ENCODE measurements around the gene MIEF1.
"Not testable (repeated sequence)": the region's sequence is repeated elsewhere in the genome, so short reads cannot be mapped to it uniquely, and the experiment has no call there.

The MIEF1 gene

DNA sequence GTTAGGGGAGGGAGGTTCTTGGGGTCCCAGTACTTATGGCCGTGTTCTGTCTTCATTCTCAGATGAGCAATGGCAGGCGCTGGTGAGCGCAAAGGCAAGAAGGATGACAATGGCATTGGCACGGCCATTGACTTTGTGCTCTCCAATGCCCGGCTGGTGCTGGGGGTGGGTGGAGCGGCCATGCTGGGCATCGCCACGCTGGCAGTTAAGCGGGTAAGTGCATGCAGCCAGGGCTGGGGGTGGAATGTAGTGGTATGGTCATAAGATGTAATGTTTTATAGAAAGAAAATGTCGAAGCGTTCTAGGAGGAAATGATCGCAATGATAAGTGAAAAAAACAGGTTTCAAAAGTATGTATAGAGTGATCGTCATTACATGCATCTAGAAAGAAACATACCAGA is 9.1 kb downstream of the MIEF1 start:
- no peak for DNase-seq (ENCODE audit: low read depth, low spot score)
- H3K27ac ChIP-seq, result no peak overlapping the region

GRCh38 chr22:39512026-39512425 is 9.9 kb downstream of the MIEF1 start:
- H3K27ac ChIP-seq, result no peak overlapping the region

GRCh38 chr22:39513791-39514190 is 11.7 kb downstream of the MIEF1 start:
- no peak overlapping the region for H3K27ac ChIP-seq
- no peak for DNase-seq (ENCODE audit: low read depth, low spot score)

More at GRCh38 chr22:39512026-39512425, 9.9 kb downstream of the MIEF1 start:
- DNase-seq (ENCODE audit: low read depth, low spot score), result no peak

GRCh38 chr22:39514373-39514973 is 12.4 kb downstream of the MIEF1 start:
- H3K27ac ChIP-seq, result no peak overlapping the region
- DNase-seq (ENCODE audit: low read depth, low spot score), result no peak

DNA sequence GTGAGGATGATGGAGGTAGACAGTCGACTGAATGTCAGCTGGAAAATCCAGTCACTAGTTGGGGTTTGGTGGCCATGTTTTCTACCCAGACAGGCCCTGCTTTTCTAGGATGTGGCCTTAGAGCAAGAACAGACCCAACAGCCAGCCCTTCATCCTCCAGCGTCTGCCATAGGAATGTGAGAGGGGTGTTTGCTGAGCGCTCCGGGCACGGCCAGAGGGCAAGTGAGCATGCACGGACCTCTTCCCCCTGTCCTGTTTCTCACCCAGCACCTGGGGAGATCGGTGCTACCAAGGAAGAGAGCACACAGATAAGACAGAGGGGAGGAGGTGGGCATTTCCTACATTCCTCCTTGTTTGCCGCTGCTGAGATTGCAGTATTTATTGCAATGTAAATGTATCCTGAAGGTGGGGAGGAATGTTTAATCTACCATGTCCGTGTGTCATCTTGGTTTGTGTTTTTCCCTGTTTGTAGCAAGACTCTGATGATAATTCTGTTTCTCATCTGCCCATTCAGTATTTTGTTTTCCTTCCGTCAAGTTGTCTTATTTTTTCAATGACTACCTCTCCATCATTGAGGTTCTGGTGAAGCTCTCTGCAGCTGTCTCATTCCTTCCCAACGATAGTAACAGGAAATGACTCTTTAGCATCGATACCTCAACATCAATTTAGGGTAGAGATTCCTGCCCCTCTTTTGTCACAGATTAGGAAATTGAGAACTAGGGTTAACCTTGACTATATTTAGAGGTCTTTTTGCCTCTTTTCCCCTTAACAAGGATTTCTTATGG is 13.4 kb downstream of the MIEF1 start:
- no peak overlapping the region for H3K27ac ChIP-seq
- no peak for DNase-seq (ENCODE audit: low read depth, low spot score)

DNA sequence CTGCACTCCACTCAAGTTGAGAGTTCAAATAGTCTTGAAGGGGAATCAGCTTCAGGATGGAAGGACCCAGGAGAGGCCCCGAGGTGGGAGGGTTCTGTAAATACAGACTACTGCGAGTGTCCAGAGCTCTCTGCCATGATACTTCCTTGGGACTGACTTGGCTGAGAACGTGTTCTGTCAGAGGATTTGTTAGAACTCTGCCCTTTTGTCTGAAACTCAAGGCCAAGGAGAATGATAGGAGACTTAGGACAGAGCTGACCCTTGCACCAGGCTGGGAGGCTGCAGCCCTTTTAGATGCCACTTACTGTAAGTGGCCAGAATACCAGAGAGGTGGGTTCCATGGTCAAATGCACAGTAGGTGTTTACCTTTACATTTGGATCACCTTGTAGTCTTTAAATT is 15.4 kb downstream of the MIEF1 start:
- no peak for DNase-seq (ENCODE audit: low read depth, low spot score)
- H3K27ac ChIP-seq, result no peak overlapping the region

- peak overlapping the region; percentile 97 for H3K27ac ChIP-seq
- no peak for DNase-seq (ENCODE audit: low read depth, low spot score)
These were observed 16.2 kb downstream of the MIEF1 start for GRCh38 chr22:39518144-39518786.

GRCh38 chr22:39518996-39519680 is 17.0 kb downstream of the MIEF1 start:
- peak overlapping the region; percentile 97 for H3K27ac ChIP-seq
- no peak for DNase-seq (ENCODE audit: low read depth, low spot score)

DNA sequence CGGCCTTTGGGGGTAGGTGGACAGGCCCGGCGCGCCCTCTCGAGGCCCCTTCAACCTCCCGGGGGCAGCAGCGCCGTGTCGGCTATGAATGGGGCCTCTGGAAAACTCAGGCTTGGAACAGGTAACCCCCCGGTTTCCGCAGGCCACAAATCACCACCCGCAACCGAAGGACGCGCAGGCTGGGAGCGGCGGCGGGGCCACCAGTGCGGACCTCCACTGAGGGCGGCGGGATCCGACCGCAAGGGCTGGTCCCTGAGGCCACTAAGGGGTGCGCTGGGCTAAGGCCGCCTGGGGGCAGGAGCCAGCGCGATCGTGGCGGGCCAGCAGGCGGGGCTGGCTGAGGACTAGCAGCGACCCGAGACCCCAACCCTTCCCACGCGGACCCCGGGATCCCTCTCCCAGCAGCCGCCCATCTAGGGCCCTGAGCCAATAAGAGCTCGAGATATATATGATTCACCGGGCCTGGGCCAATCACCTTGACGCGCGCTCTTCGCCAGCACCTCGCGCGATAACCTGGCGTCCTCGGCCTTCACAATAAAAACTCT is 17.7 kb downstream of the MIEF1 start:
- no peak for DNase-seq (ENCODE audit: low read depth, low spot score)
- peak overlapping the region; percentile 97 for H3K27ac ChIP-seq

DNA sequence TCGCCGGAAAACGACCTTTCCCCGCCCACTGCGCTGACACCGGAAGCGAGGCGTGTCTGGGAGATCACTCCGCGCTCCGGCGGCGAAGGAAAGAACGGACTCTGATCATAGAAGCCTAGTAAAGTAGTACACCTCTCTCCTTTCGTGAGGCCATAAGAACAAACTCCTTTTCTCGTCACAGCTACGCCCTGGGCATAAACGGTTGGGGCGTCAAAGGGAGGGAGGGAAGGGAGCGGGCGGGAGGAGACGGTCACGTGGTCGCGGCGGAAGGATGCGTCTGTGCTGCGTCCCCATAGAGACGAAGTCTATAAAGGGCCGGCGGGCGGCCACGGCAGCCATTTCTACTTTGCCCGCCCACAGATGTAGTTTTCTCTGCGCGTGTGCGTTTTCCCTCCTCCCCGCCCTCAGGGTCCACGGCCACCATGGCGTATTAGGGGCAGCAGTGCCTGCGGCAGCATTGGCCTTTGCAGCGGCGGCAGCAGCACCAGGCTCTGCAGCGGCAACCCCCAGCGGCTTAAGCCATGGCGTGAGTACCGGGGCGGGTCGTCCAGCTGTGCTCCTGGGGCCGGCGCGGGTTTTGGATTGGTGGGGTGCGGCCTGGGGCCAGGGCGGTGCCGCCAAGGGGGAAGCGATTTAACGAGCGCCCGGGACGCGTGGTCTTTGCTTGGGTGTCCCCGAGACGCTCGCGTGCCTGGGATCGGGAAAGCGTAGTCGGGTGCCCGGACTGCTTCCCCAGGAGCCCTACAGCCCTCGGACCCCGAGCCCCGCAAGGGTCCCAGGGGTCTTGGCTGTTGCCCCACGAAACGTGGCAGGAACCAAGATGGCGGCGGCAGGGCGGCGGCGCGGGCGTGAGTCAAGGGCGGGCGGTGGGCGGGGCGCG is 18.4 kb downstream of the MIEF1 start, which contains the start of gene ATF4:
Gene ATF4 (plus strand): TSS at position 337 of the 880 bp plus-strand sequence. CDS start 884 bp downstream, outside the sequence.
- H3K27ac ChIP-seq, result peak within 1 kb of the TSS; percentile 97
- DNase-seq (ENCODE audit: low read depth, low spot score), result peak; percentile 98

DNA sequence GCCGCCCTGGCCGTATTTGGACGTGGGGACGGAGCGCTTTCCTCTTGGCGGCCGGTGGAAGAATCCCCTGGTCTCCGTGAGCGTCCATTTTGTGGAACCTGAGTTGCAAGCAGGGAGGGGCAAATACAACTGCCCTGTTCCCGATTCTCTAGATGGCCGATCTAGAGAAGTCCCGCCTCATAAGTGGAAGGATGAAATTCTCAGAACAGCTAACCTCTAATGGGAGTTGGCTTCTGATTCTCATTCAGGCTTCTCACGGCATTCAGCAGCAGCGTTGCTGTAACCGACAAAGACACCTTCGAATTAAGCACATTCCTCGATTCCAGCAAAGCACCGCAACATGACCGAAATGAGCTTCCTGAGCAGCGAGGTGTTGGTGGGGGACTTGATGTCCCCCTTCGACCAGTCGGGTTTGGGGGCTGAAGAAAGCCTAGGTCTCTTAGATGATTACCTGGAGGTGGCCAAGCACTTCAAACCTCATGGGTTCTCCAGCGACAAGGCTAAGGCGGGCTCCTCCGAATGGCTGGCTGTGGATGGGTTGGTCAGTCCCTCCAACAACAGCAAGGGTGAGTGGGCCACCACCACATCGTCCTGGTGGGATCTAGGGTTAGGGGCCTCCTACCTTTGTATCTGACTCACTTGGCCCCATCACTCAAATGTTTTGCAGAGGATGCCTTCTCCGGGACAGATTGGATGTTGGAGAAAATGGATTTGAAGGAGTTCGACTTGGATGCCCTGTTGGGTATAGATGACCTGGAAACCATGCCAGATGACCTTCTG is 19.2 kb downstream of the MIEF1 start:
- peak overlapping the region; percentile 97 for H3K27ac ChIP-seq
- not testable (repeated sequence) for DNase-seq (ENCODE audit: low read depth, low spot score)

- DNase-seq (ENCODE audit: low read depth, low spot score), result not testable (repeated sequence)
- peak overlapping the region; percentile 97 for H3K27ac ChIP-seq
These were observed 20.0 kb downstream of the MIEF1 start for GRCh38 chr22:39522091-39522490.

- H3K27ac ChIP-seq, result peak overlapping the region; percentile 97
- no peak for DNase-seq (ENCODE audit: low read depth, low spot score)
These were observed 20.6 kb downstream of the MIEF1 start for GRCh38 chr22:39522567-39523300.

DNA sequence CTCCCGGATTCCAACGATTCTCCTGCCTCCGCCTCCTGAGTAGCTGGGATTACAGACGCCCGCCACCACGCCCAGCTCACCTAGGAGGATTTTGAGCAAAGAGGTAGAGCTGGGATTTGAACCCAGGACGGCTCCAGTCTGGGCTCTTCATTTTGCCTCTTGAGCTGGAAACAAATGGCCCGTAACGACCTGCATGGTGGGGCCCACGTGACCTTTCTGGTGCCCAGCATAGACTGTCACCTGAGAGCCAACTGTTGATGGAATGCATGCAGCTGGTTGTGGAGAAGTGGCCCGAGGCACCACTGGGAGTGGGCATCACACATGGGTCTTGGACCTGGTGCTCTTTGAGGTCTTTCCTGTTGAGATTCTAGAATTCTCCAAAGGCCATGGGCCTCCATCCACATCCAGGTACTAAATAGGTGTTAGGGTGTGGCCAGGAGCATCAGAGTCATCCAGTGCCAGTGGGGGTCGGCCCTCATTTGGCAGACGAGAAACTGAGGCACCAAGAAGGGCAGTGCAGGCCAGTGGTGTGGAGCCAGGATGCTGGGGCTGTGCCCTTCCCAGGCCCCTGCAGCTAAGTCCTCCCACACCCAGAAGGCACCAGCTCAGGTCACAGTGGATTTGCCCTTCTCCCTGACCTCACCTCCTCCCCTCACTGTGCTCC is 22.1 kb downstream of the MIEF1 start:
- H3K27ac ChIP-seq, result peak overlapping the region; percentile 97
- DNase-seq (ENCODE audit: low read depth, low spot score), result no peak

DNA sequence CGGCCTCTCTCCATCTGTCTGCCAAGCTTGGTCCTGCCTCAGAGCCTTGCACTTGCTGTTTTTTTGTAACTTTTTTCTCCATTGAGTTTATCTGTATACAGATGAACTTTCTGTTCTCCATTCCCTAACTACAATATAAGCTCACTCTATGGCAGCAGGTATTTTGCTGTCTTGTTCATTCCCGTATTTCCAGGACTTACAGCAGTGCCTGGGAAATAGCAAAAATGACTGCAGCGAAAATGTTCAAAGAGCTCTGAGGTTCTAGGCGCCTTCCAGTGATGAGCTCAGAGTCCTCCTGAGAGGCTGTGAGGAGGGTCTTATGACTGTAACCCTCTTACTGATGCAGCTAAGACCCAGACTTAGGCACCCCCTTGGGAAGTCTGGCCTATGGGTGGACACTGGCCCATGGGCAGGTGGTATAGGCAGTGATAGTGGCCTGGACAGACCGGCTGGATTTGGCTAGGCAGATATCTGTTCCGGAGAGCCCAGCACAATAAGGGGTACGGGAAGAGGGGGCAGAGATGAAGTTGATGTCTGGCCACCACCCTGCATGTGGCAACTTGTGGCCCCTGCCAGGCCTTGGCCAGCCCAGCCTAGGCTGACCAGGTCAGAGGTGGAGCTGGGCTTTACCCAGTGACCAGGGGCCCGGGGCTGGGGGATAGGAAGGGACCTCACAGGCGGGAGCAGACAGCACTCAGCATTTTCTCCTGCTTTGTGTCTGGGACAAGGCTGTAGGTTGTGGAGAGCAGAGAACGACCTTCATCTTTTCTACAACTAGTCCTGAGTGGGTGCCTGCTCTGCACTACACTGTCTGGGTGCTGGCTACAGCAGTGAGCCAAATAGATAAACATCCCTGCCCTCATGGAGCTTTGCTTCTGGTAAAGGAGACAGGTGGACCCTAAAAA is 22.9 kb downstream of the MIEF1 start:
- peak overlapping the region; percentile 97 for H3K27ac ChIP-seq
- no peak for DNase-seq (ENCODE audit: low read depth, low spot score)

- H3K27ac ChIP-seq, result peak overlapping the region; percentile 97
- no peak for DNase-seq (ENCODE audit: low read depth, low spot score)
These were observed 23.5 kb downstream of the MIEF1 start for GRCh38 chr22:39525658-39525975.

DNA sequence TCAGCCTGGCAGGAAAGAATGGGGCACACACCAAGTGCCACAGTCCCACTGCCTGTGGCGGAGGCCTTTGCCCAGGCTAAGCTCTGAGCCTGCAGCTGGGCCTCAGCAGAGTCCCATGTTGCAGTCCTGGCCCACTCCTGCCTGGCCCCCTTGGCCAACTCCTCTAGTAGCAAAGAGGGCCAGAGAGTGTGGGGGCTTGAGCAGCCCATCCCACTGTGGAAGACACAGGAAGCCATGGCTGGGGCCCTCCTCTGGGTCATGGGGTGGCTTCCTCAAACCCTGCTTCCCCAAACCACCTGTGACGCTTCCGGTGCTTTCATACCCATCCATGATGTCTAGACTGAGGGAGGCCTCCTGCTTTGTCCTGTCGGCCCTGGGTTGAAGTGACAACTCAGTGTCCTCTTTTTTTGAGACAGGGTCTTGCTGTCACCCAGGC is 24.7 kb downstream of the MIEF1 start:
- DNase-seq (ENCODE audit: low read depth, low spot score), result no peak
- H3K27ac ChIP-seq, result peak overlapping the region; percentile 50

Measured in epithelial cell of prostate (primary cell).